Thymus (tissue), 2 donors: ENCODE results near the gene ZNF107. TPM values are rescaled to one million over a fixed set of nuclear protein-coding genes. Genes with fewer than 3 reads are reported as not detected.

Source experiments
- polyA plus RNA-seq: library from polyadenylated mRNA; stranded (reverse); fragments of 200-250 nt; gene quantifications from one replicate; pipeline ENCODE4 v1.2.3, GENCODE V29; 2013
- total RNA-seq: library from RNA; stranded (reverse); fragments of 120-200 nt; gene quantifications from one replicate; pipeline ENCODE4 v1.2.4, GENCODE V29; 2013
- donor health status: healthy.

ZNF107 gene
- total and polyA plus RNA-seq, 2 donors: 8.9 to 13.5 TPM

Other genes with a start within 250 kb of the ZNF107 start
- gene ZNF680, start 103.1 kb upstream of the ZNF107 start, total RNA-seq: 16.9 TPM
- 11.1 TPM for gene ZNF680, start 103.1 kb upstream of the ZNF107 start, polyA plus RNA-seq
- 13.2 TPM for gene ZNF138, start 128.3 kb downstream of the ZNF107 start, total RNA-seq
- gene ZNF138, start 128.3 kb downstream of the ZNF107 start, polyA plus RNA-seq: 11.4 TPM
- gene ZNF273, start 237.1 kb downstream of the ZNF107 start, total RNA-seq: 8.2 TPM
- gene ZNF273, start 237.1 kb downstream of the ZNF107 start, polyA plus RNA-seq: 6.6 TPM